IMR-90 (cell line): ENCODE measurements around the gene EXD1. TPM values are rescaled to one million over a fixed set of nuclear protein-coding genes. Genes with fewer than 3 reads are reported as not detected.
A peak's percentile ranks its signal among the peaks of the same experiment; 100 is the strongest.

Experiments used
- ATAC-seq: fragments of 200-7000 bp; cut with Tn5 transposase; 2 replicates; pipeline ENCODE4 v1.9.1; 2020; ENCODE audit warnings: low read depth, mild to moderate bottlenecking, moderate library complexity
- BruUV-seq: library from RNA; stranded (reverse); fragments of 400-500 nt; replicated peaks from 2 replicates; lab custom pipeline; 2021; lab: Mats Ljungman, UMichigan
- CTCF ChIA-PET: fragments of 300-600 bp; formaldehyde crosslinking; extraction: SDS; loops from one replicate; lab custom pipeline; 2021; ENCODE audit warnings: antibody characterized with exemption; lab: Yijun Ruan, JAX
- POLR2A ChIA-PET: fragments of 300-600 bp; sonication (Branson Sonifier 250); formaldehyde crosslinking; loops from one replicate; lab custom pipeline; 2022; ENCODE audit warnings: antibody characterized with exemption; ENCODE audit not compliant: unreplicated experiment; lab: Charles Lee
- DNase-seq: peaks from one replicate; pipeline ENCODE4 v3.0.0; 2013
- H2AFZ ChIP-seq: replicated peaks from 2 replicates; pipeline ENCODE3; 2013; ENCODE audit warnings: low read length, mild to moderate bottlenecking; ENCODE audit not compliant: poor library complexity
- H2AK5ac ChIP-seq: 2 replicates; pipeline ENCODE4 v1.6.1; 2013; ENCODE audit warnings: low read depth, low read length, inconsistent platforms
- H2AK9ac ChIP-seq: replicated peaks from 2 replicates; pipeline ENCODE3; 2013; ENCODE audit warnings: mild to moderate bottlenecking, low read depth, low read length, moderate library complexity; ENCODE audit not compliant: poor library complexity
- H2BK120ac ChIP-seq: 2 replicates; pipeline ENCODE4 v1.6.1; 2013; ENCODE audit warnings: low read depth, low read length, inconsistent platforms
- H2BK15ac ChIP-seq: 3 replicates; pipeline ENCODE4 v1.6.1; 2013; ENCODE audit warnings: low read depth, low read length, inconsistent platforms
- H2BK20ac ChIP-seq: 2 replicates; pipeline ENCODE4 v1.6.1; 2013; ENCODE audit warnings: low read depth, mild to moderate bottlenecking, inconsistent platforms, low read length, moderate library complexity
- H2BK5ac ChIP-seq: 2 replicates; pipeline ENCODE4 v1.6.1; 2013; ENCODE audit warnings: mild to moderate bottlenecking, low read depth, low read length, inconsistent platforms; ENCODE audit not compliant: poor library complexity, severe bottlenecking
- H3K14ac ChIP-seq: replicated peaks from 2 replicates; pipeline ENCODE4 v1.6.1; 2013; ENCODE audit warnings: low read depth, low read length, inconsistent platforms
- H3K18ac ChIP-seq: 2 replicates; pipeline ENCODE4 v1.6.1; 2013; ENCODE audit warnings: low read depth, low read length, control low read depth
- H3K23ac ChIP-seq: 2 replicates; pipeline ENCODE4 v1.6.1; 2013; ENCODE audit warnings: low read depth, low read length, inconsistent platforms
- H3K27ac ChIP-seq: 2 replicates; pipeline ENCODE4 v1.5.1; 2013; ENCODE audit warnings: mild to moderate bottlenecking, control low read depth, low read length; ENCODE audit not compliant: insufficient read depth
- H3K27me3 ChIP-seq: 2 replicates; pipeline ENCODE4 v1.6.1; 2013; ENCODE audit warnings: low read length; ENCODE audit not compliant: control insufficient read depth, insufficient read depth
- H3K36me3 ChIP-seq: 2 replicates; pipeline ENCODE4 v1.6.1; 2013; ENCODE audit warnings: low read length, mixed read lengths; ENCODE audit not compliant: control insufficient read depth, insufficient read depth
- H3K4ac ChIP-seq: 2 replicates; pipeline ENCODE4 v1.6.1; 2013; ENCODE audit warnings: low read depth, low read length, inconsistent platforms
- H3K4me1 ChIP-seq: 2 replicates; pipeline ENCODE4 v1.6.1; 2013; ENCODE audit warnings: low read length, mixed read lengths; ENCODE audit not compliant: control insufficient read depth, insufficient read depth
- H3K4me2 ChIP-seq: 2 replicates; pipeline ENCODE4 v1.6.1; 2013; ENCODE audit warnings: low read depth, mild to moderate bottlenecking, control low read depth, low read length, moderate library complexity
- H3K4me3 ChIP-seq: 2 replicates; pipeline ENCODE4 v1.5.1; 2013; ENCODE audit warnings: low read depth, mild to moderate bottlenecking, control low read depth, low read length, moderate library complexity; ENCODE audit not compliant: insufficient read depth
- H3K56ac ChIP-seq: 2 replicates; pipeline ENCODE4 v1.6.1; 2013; ENCODE audit warnings: low read length, inconsistent platforms; ENCODE audit not compliant: insufficient read depth; ENCODE audit errors: extremely low read depth
- H3K79me1 ChIP-seq, 2 experiments: 2 replicates each; pipeline ENCODE4 v1.6.1; 2013; ENCODE audit warnings: low read length in 2 of 2, inconsistent platforms in 1 of 2, low read depth in 1 of 2
- H3K9ac ChIP-seq: 2 replicates; pipeline ENCODE4 v1.6.1; 2013; ENCODE audit warnings: low read depth, low read length, control low read depth
- H3K9me1 ChIP-seq: 2 replicates; pipeline ENCODE4 v1.6.1; 2013; ENCODE audit warnings: low read length, inconsistent platforms; ENCODE audit not compliant: insufficient read depth
- H3K9me3 ChIP-seq: 2 replicates; pipeline ENCODE4 v1.6.1; 2013; ENCODE audit warnings: low read length; ENCODE audit not compliant: control insufficient read depth, insufficient read depth
- H4K20me1 ChIP-seq: 2 replicates; pipeline ENCODE4 v1.6.1; 2013; ENCODE audit warnings: low read length, inconsistent platforms; ENCODE audit not compliant: insufficient read depth
- H4K5ac ChIP-seq: 2 replicates; pipeline ENCODE4 v1.6.1; 2013; ENCODE audit warnings: mild to moderate bottlenecking, low read depth, low read length, control low read depth
- H4K8ac ChIP-seq, 2 experiments: 2 replicates each; pipeline ENCODE4 v1.6.1; 2013; ENCODE audit warnings: low read depth in 2 of 2, low read length in 2 of 2, control low read depth in 1 of 2, inconsistent platforms in 1 of 2
- H4K91ac ChIP-seq: 2 replicates; pipeline ENCODE4 v1.6.1; 2013; ENCODE audit warnings: low read depth, low read length, inconsistent platforms; ENCODE audit not compliant: insufficient read depth
- BHLHE40 ChIP-seq: fragments of 150-350 bp; IDR thresholded peaks from 2 replicates; pipeline ENCODE4 v1.6.1; 2016; ENCODE audit warnings: mild to moderate bottlenecking, low read depth, low read length
- CEBPB ChIP-seq: IDR thresholded peaks from 2 replicates; pipeline ENCODE4 v1.6.1; 2012; ENCODE audit warnings: low read depth, low read length, improper control_type of control experiment
- CHD1 ChIP-seq: IDR thresholded peaks from 2 replicates; pipeline ENCODE4 v1.6.1; 2012; ENCODE audit warnings: low read depth, low read length, improper control_type of control experiment
- CTCF ChIP-seq: conservative IDR thresholded peaks from 2 replicates; pipeline ENCODE4 v1.5.1; 2012; ENCODE audit warnings: mild to moderate bottlenecking, low read depth, low read length, improper control_type of control experiment
- ELK1 ChIP-seq: fragments of 150-350 bp; IDR thresholded peaks from 2 replicates; pipeline ENCODE4 v1.6.1; 2016; ENCODE audit warnings: low read depth, mild to moderate bottlenecking, low read length, moderate library complexity, borderline replicate concordance
- FOS ChIP-seq: fragments of 150-350 bp; IDR thresholded peaks from 2 replicates; pipeline ENCODE4 v1.6.1; 2016; ENCODE audit warnings: low read depth, low read length
- MAFK ChIP-seq: IDR thresholded peaks from 2 replicates; pipeline ENCODE4 v1.6.1; 2012; ENCODE audit warnings: low read depth, low read length, improper control_type of control experiment
- MXI1 ChIP-seq: IDR thresholded peaks from 2 replicates; pipeline ENCODE4 v1.6.1; 2012; ENCODE audit warnings: low read depth, mild to moderate bottlenecking, low read length, moderate library complexity, borderline replicate concordance
- NFE2L2 ChIP-seq: fragments of 150-350 bp; IDR thresholded peaks from 2 replicates; pipeline ENCODE4 v1.6.1; 2016; ENCODE audit warnings: low read depth, mild to moderate bottlenecking, low read length
- POLR2A ChIP-seq: IDR thresholded peaks from 2 replicates; pipeline ENCODE4 v1.6.1; 2012; ENCODE audit warnings: mild to moderate bottlenecking, low read depth, low read length
- RAD21 ChIP-seq: IDR thresholded peaks from 2 replicates; pipeline ENCODE4 v1.6.1; 2012; ENCODE audit warnings: low read length, improper control_type of control experiment
- RCOR1 ChIP-seq: IDR thresholded peaks from 2 replicates; pipeline ENCODE4 v1.6.1; 2012; ENCODE audit warnings: mild to moderate bottlenecking, low read length, improper control_type of control experiment; ENCODE audit not compliant: insufficient replicate concordance
- RFX5 ChIP-seq: IDR thresholded peaks from 2 replicates; pipeline ENCODE4 v1.8.0; 2012; ENCODE audit warnings: low read depth, mild to moderate bottlenecking, low read length, moderate library complexity
- SMC3 ChIP-seq: fragments of 150-350 bp; IDR thresholded peaks from 2 replicates; pipeline ENCODE4 v1.6.1; 2016; ENCODE audit warnings: low read depth, mild to moderate bottlenecking, antibody characterized with exemption, low read length, moderate library complexity
- USF2 ChIP-seq: fragments of 150-350 bp; IDR thresholded peaks from 2 replicates; pipeline ENCODE4 v1.6.1; 2017; ENCODE audit warnings: mild to moderate bottlenecking, antibody characterized with exemption, low read length, low read depth
- WGBS, 2 experiments: methylation state at CpG; one replicate each; pipeline versions ENCODE4 v1.1.5 to v1.1.7; 2013; ENCODE audit warnings: missing lambda C conversion rate in 2 of 2; ENCODE audit not compliant: insufficient read length in 1 of 2; ENCODE audit errors: extremely low coverage in 2 of 2; 5-methylcytosine and 5-hydroxymethylcytosine counted together
- dilution Hi-C: fragments of 300-500 bp; cut with HindIII; formaldehyde crosslinking; loops from one replicate; pipeline ENCODE4 v1.14.3; 2018; ENCODE audit warnings: low sequenced_read_pairs; ENCODE audit not compliant: unreplicated experiment
- in situ Hi-C: fragments of 300-500 bp; cut with MboI; formaldehyde crosslinking; loops from 3 replicates; pipeline ENCODE4 v1.14.3; 2019; ENCODE audit warnings: low sequenced_read_pairs, inconsistent platforms, mixed read lengths
- intact Hi-C: fragments of 100-400 bp; cut with micrococcal nuclease; formaldehyde crosslinking; loops from 2 replicates; pipeline ENCODE4 v1.10.0; 2022
- polyA plus RNA-seq, 3 experiments: library from polyadenylated mRNA; depleted of rRNA; stranded (reverse); fragments of >200 nt; gene quantifications; 2 replicates each; pipeline ENCODE4 v1.2.3, GENCODE V29; 2012; ENCODE audit warnings: low replicate concordance in 1 of 3
- total RNA-seq: library from RNA; depleted of rRNA; stranded (reverse); fragments of >200 nt; gene quantifications from 2 replicates; pipeline ENCODE4 v1.2.3, GENCODE V29; 2012

EXD1 gene
- total and polyA plus RNA-seq, 2 of the 4 experiments (the other 2 are of a cell fraction): not detected

- no peak overlapping the region; the same call in 1 of the 2 replicates for H3K14ac ChIP-seq
- no peaks in the 10 kb centered on the region for H3K27me3 ChIP-seq
- H3K27ac ChIP-seq: peak overlapping the region; percentile 21; the same call in 1 of the 2 replicates
- ATAC-seq (peak; percentile 66), DNase-seq (peak; percentile 49)
- no peaks in the 10 kb centered on the region for H3K9me3 ChIP-seq
- no peaks in the 10 kb centered on the region for H3K36me3 ChIP-seq
- H3K79me1 ChIP-seq: no peaks in the 10 kb centered on the region
- peak overlapping the region; percentile 51; the same call in 1 of the 2 replicates for H4K5ac ChIP-seq
- no TSS peak for BruUV-seq
- peak overlapping the region; percentile 28 for H2AFZ ChIP-seq
- H3K23ac ChIP-seq: peak overlapping the region; percentile 39; the same call in 1 of the 2 replicates
- H2AK9ac ChIP-seq: no peak overlapping the region
- H4K20me1 ChIP-seq: no peaks in the 10 kb centered on the region
- peak overlapping the region; percentile 20 for H3K4ac ChIP-seq
- peak overlapping the region; percentile 43; the same call in 1 of the 2 replicates for H2BK120ac ChIP-seq
- CTCF ChIA-PET: interaction anchor here (0.8 to 1.2 kb wide), 4 partner anchors 46 to 280 kb away, joined by 3 to 8 read pairs (median 5); no protein-coding TSS in a partner anchor
- peak overlapping the region; percentile 63; the same call in 1 of the 2 replicates for H3K9ac ChIP-seq
- H3K56ac ChIP-seq: 0 out of 2 replicates have a peak overlapping the region, but pooled peaks have one; percentile 0
- no peak overlapping the region for H3K4me3 ChIP-seq
- 0 out of 2 replicates have a peak overlapping the region, but pooled peaks have one; percentile 4 for H4K91ac ChIP-seq
- H2AK5ac ChIP-seq: no peak overlapping the region
- H4K8ac ChIP-seq: peak overlapping the region in 1 of 2 experiments; percentile 19; a peak in 2 of 4 replicates
- in situ Hi-C loops (no loop called here), dilution Hi-C loops (no loop called here), intact Hi-C loops (loop anchor here (2.0 to 5.0 kb wide), 2 partner anchors 67 to 81 kb away; partner anchors contain the start of gene INO80)
- H2BK20ac ChIP-seq: 0 out of 2 replicates have a peak overlapping the region, but pooled peaks have one; percentile 23
- no peak overlapping the region for H2BK15ac ChIP-seq
- H3K4me2 ChIP-seq: peak overlapping the region; percentile 21; the same call in 1 of the 2 replicates
- H3K18ac ChIP-seq: peak overlapping the region; percentile 76; the same call in 1 of the 2 replicates
- WGBS, 2 experiments: 20% methylated on average over 1 of the region's 2 CpGs; no CpG with 5 or more reads in 1 of the 2 experiments
- H3K4me1 ChIP-seq: peaks cover 11% of the 10 kb centered on the region; the same call in 1 of the 2 replicates
- POLR2A ChIA-PET: no interaction called here
- peak overlapping the region; percentile 48 for H2BK5ac ChIP-seq
- H3K9me1 ChIP-seq: no peaks in the 10 kb centered on the region
- TF ChIP-seq CEBPB (no peak), MXI1 (no peak), NFE2L2 (no peak), SMC3 (no peak), CHD1 (no peak), FOS (no peak), MAFK (no peak), RAD21 (no peak), POLR2A (no peak), ELK1 (no peak), CTCF (no peak), BHLHE40 (no peak), USF2 (no peak), RCOR1 (no peak), RFX5 (no peak)
Observed at GRCh38 chr15:41183581-41183980, 47.0 kb downstream of the EXD1 start.
